Muscle layer of colon (tissue), 2 donors: ENCODE data around the gene ZNF775.

Experiments
- H3K27ac ChIP-seq: one replicate; pipeline ENCODE4 v1.7.0; 2013; ENCODE audit warnings: low read depth, mild to moderate bottlenecking, low read length, moderate library complexity
- H3K27me3 ChIP-seq, 2 donors: one replicate each; pipeline ENCODE4 v1.7.0; 2013; ENCODE audit warnings: low read length in 2 of 2, mild to moderate bottlenecking in 2 of 2; ENCODE audit not compliant: insufficient read depth in 2 of 2, control insufficient read depth in 1 of 2
- H3K36me3 ChIP-seq: one replicate; pipeline ENCODE4 v1.7.0; 2013; ENCODE audit warnings: mild to moderate bottlenecking, low read length; ENCODE audit not compliant: insufficient read depth
- H3K4me1 ChIP-seq: one replicate; pipeline ENCODE4 v1.7.0; 2013; ENCODE audit warnings: mild to moderate bottlenecking, low read length; ENCODE audit not compliant: insufficient read depth
- H3K4me3 ChIP-seq, 2 donors: one replicate each; pipeline ENCODE4 v1.7.0; 2013; ENCODE audit warnings: low read length in 2 of 2, low read depth in 1 of 2, mild to moderate bottlenecking in 1 of 2, moderate library complexity in 1 of 2
- H3K9ac ChIP-seq: one replicate; pipeline ENCODE4 v1.7.0; 2013; ENCODE audit warnings: low read length
- H3K9me3 ChIP-seq: one replicate; pipeline ENCODE4 v1.7.0; 2013; ENCODE audit warnings: mild to moderate bottlenecking, low read length
- donor health status: abdominal sarcoma.
- donor health status: Adenocarcinoma of cecum.

The ZNF775 gene

DNA sequence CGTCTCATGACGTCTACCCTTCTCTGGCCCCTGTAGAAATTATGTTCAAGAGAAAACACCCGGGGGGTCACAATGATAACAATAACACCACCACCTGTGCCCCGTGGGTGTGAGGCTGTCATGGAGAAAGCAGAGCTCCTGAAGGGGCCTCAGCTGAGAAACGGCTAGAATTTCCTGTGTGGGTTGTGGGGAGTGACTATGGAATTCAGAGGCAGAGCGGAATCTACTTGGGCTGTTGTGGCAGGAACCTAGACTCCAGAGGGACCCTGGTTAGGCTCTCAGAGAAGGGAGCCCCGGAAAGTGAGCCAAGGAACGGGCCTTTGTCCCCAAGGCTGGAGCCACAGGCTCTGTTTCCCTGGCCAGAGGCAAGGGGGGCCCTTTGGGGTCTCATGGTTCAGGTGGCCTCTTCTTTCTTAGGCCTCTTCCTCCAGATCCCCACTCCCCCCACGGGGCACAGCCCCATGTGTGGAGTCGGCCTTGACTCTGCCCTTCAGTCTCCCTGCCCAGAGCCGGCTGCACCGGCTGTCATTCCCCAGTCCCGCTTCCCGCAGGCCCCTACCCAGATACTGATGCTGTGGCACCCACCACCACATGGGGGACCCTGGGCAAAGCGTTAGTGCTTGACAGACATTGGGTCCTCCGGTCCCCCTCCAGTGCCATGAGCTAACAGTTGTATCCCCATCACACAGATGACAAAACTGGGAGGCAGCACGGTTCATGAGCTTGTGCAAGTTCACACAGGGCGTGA is 64.8 kb downstream of the ZNF775 start:
- H3K36me3 ChIP-seq: no peaks in the 10 kb centered on the region
- no peaks in the 10 kb centered on the region for H3K27me3 ChIP-seq
- no peaks in the 10 kb centered on the region for H3K9me3 ChIP-seq
- H3K4me3 ChIP-seq: no peak overlapping the region
- H3K27ac ChIP-seq: no peak overlapping the region
- peaks cover 5% of the 10 kb centered on the region for H3K4me1 ChIP-seq
- no peak overlapping the region for H3K9ac ChIP-seq

DNA sequence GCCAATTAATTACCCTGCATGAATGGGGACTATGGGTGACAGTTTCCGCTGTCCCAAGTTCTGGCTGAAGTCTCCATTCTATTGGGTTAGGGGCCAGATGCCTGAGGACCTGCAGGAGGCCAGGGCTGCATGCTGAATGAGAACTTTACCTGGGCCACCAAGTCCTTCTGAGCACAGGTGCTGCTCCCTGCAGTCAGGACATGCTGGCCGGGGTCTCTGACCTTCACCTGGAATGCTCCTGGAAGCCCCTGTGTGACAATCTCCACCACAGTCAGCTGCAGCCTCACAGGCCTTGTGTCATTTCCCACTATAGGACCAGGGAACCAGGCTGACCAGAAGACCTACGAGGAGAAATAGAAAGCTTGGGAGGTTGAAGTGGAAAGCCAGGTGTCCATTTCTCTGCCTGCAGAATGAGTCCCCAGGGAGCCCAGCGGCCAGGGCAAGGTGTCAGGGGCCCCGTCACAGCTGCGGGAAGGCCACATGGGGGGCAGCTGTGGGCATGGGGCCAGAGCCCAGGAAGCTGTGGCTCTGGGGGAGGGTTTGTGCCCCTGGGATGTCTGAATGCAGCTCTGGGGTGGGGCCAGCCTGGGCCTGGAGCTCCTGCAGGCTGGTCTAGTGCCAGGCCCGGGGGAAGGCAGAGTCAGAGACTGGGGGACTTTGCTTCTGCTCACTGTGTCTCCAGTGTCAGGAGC is 65.7 kb downstream of the ZNF775 start:
- no peaks in the 10 kb centered on the region for H3K9me3 ChIP-seq
- H3K4me1 ChIP-seq: peaks cover 10% of the 10 kb centered on the region
- no peaks in the 10 kb centered on the region for H3K36me3 ChIP-seq
- H3K4me3 ChIP-seq: no peak overlapping the region
- peaks cover 0 to 6% of the 10 kb centered on the region in 2 donors for H3K27me3 ChIP-seq
- H3K27ac ChIP-seq: no peak overlapping the region
- H3K9ac ChIP-seq: no peak overlapping the region

DNA sequence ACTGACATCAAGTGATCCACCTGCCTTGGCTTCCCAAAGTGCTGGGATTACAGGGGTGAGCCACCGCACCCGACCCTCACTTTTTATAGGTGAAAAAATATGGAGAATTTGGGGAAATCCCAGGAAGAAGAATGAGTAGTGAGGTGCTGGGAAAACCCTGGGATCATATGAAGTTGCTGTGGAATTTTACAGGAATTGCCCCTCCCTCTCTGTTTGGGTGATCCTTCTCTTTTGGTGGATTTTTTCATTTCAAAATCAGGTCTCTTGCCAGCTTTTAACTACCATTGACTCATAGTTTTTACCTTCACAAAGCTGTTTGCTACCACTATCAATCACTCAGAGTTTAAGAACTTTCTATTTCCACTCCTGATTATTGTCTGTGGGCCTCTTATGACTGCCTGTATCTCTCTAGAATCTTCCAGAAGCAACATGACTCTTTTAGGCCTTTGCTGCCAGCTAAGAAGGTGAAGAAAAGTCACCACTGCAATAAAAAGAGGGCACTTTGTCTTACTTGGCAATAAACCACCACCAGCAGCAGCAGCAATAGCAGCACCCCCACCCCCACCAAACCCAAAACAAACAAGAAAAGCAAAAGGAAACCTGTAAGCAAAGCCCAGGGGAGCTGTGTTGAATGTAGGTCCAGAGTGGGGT is 67.3 kb downstream of the ZNF775 start:
- Histone ChIP-seq H3K4me3 (no peak overlapping the region), H3K27ac (no peak overlapping the region), H3K9ac (no peak overlapping the region), H3K27me3 (peaks cover 0 to 11% of the 10 kb centered on the region in 2 donors), H3K36me3 (no peaks in the 10 kb centered on the region), H3K4me1 (peaks cover 10% of the 10 kb centered on the region), H3K9me3 (no peaks in the 10 kb centered on the region)
